Measurements from ENCODE around the gene LDLRAD4.

LDLRAD4 gene

DNA sequence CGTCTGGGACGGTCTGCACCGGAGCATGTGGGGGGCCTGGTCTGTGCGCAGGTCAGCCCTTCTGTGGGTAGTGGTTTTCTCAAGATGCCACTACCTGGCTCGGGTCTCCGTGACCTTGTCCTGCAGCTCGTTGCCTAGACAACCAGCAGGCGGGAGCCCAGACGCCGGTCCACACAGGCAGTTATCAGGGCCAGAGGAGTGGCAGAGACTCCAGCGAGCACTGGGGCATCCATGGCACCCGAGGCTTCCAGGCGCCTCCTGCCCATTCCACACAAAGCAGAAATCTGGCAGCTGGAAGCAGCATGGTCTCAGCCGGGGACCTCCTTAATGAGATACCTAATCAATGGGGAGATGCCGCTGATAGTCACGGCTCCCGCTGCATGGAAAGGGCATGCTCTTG, 351.7 kb downstream of the LDLRAD4 start:
- TF ChIP-seq, protein P1, sequence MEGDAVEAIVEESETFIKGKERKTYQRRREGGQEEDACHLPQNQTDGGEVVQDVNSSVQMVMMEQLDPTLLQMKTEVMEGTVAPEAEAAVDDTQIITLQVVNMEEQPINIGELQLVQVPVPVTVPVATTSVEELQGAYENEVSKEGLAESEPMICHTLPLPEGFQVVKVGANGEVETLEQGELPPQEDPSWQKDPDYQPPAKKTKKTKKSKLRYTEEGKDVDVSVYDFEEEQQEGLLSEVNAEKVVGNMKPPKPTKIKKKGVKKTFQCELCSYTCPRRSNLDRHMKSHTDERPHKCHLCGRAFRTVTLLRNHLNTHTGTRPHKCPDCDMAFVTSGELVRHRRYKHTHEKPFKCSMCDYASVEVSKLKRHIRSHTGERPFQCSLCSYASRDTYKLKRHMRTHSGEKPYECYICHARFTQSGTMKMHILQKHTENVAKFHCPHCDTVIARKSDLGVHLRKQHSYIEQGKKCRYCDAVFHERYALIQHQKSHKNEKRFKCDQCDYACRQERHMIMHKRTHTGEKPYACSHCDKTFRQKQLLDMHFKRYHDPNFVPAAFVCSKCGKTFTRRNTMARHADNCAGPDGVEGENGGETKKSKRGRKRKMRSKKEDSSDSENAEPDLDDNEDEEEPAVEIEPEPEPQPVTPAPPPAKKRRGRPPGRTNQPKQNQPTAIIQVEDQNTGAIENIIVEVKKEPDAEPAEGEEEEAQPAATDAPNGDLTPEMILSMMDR (IDR thresholded peaks at IDR 0.05; ENCODE audit: low read depth, low read length, missing control alignments) = no peak
- no peak for DNase-seq (ENCODE audit: low read depth)
- in situ Hi-C loops (cut with HindIII; ENCODE audit: low sequenced_read_pairs) = no loop called here
- no peak overlapping the region for H3K4me3 ChIP-seq (ENCODE audit: low read depth, low read length)

DNA sequence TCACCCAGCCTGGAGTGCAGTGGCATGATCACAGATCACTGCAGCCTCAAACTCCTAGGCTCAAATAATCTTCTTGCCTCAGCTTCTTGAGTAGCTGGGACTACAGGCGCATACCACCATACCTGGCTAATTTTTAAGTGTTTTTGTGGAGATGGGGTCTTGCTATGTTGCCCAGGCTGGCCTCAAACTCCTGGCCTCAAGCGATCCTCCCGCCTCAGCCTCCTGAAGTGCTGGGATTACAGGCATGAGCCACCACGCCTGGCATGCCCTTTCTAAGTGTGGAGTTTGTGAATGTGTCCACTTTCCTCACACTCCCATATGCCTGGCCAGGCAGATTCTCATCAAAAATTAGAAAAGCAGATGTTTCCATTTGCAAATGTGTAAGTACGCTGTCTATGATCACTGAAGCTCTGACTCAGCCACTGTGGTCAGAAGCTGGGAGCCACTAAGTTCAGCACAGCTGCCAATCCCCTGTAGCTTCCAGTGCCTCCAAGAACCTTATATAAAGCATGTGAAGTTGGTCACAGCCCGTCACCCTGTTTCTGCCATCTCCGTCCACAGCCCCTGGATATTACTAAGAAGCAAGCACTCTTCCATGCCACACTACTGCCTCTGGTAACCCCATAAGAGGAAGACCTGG, 352.4 kb downstream of the LDLRAD4 start:
- in situ Hi-C loops (cut with HindIII; ENCODE audit: low sequenced_read_pairs) = no loop called here
- no peak for DNase-seq (ENCODE audit: low read depth)
- TF ChIP-seq, protein P1 (IDR thresholded peaks at IDR 0.05; ENCODE audit: low read depth, low read length, missing control alignments) = no peak
- no peak overlapping the region for H3K4me3 ChIP-seq (ENCODE audit: low read depth, low read length)

DNA sequence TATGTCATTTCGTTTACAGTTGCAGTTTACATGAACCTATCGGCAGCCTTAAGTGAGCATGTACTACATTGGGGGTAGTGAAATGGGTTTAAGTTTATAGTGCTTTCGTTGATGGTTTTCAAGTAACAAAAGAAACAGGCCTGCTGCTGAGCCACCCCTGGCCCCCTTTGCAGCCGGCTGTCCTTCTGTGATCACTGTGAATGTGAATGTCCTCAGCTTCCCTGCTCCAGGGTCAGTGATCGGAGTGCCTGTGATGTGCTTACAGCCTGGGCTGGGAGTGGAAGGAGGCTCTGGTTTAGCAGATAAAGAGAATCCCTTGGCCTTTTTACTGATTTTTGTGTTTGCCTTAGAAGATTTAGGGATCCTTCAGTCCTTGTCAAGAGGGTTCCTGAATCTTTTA, 353.6 kb downstream of the LDLRAD4 start:
- no peak for DNase-seq (ENCODE audit: low read depth)
- in situ Hi-C loops (cut with HindIII; ENCODE audit: low sequenced_read_pairs) = no loop called here
- no peak overlapping the region for H3K4me3 ChIP-seq (ENCODE audit: low read depth, low read length)
- TF ChIP-seq, protein P1 (IDR thresholded peaks at IDR 0.05; ENCODE audit: low read depth, low read length, missing control alignments) = no peak

GRCh38 chr18:13572721-13573120, 354.2 kb downstream of the LDLRAD4 start:
- TF ChIP-seq, protein P1 (IDR thresholded peaks at IDR 0.05; ENCODE audit: low read depth, low read length, missing control alignments) = no peak
- DNase-seq (ENCODE audit: low read depth) = no peak
- H3K4me3 ChIP-seq (ENCODE audit: low read depth, low read length) = no peak overlapping the region
- in situ Hi-C loops (cut with HindIII; ENCODE audit: low sequenced_read_pairs) = no loop called here

DNA sequence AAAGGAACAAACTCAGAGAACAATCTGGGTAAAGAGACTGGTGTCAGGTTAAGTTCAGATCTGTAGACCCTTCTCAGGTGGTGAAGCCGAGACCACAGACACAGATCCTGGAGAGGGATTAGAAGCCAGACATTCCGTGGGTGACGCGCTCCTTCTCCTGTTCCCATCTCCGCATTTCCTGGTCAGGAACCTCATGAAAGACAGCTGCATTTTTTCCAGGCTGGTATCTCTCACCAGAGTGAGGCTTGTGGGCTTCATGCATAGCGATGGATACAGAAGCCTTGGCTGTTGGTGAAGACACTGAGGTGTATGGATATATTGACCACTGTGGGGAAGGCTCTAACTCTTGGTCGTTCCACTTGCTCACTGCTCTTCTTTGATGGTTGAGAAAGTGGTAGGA, 355.2 kb downstream of the LDLRAD4 start:
- TF ChIP-seq, protein P1 (IDR thresholded peaks at IDR 0.05; ENCODE audit: low read depth, low read length, missing control alignments) = no peak
- in situ Hi-C loops (cut with HindIII; ENCODE audit: low sequenced_read_pairs) = no loop called here
- no peak overlapping the region for H3K4me3 ChIP-seq (ENCODE audit: low read depth, low read length)
- no peak for DNase-seq (ENCODE audit: low read depth)

DNA sequence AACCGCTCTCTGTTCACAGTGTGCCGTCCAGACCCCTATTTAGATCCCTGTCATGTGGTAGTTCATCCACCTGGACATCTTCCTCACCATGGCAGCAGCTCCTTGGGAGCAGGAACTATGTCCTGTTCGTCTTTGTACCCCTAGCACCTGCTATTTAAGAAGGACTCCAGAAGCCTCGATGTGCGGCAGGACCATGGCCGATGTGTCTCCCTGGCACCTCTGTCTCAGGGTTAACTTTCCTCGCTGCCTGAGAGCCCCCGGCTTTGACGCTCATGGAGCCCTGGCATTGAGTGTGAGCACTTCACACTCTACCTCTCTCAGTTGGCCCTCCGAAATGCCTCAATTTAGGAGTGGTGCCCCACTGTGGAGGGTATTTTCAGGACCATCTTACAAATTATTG, 355.8 kb downstream of the LDLRAD4 start:
- no peak for DNase-seq (ENCODE audit: low read depth)
- TF ChIP-seq, protein P1 (IDR thresholded peaks at IDR 0.05; ENCODE audit: low read depth, low read length, missing control alignments) = no peak
- H3K4me3 ChIP-seq (ENCODE audit: low read depth, low read length) = no peak overlapping the region
- in situ Hi-C loops (cut with HindIII; ENCODE audit: low sequenced_read_pairs) = no loop called here

Measured in astrocyte of the cerebellum (primary cell).